ENCODE results near the gene C11orf52. TPM values are rescaled to one million over a fixed set of nuclear protein-coding genes. Genes with fewer than 3 reads are reported as not detected.
A peak's percentile ranks its signal among the peaks of the same experiment; 100 is the strongest.
"Not testable (repeated sequence)": the region's sequence is repeated elsewhere in the genome, so short reads cannot be mapped to it uniquely, and the experiment has no call there.

Gene C11orf52
- total RNA-seq, 2 experiments from 2014 or later, result not detected

- DNase-seq, result peak; percentile 96
- ATAC-seq, result peak; percentile 93
- Mint-ChIP-seq H3K4me3 (peak overlapping the region; percentile 75), H3K27ac (peak overlapping the region; percentile 93), H3K36me3 (ENCODE audit: low read depth) (no peaks in the 10 kb centered on the region), H3K9me3 (no peaks in the 10 kb centered on the region), H3K4me1 (ENCODE audit: low read depth) (peaks cover 21% of the 10 kb centered on the region), H3K27me3 (no peaks in the 10 kb centered on the region)
- no peak for TF ChIP-seq CTCF (IDR thresholded peaks at IDR 0.05)
- intact Hi-C loops (cut with micrococcal nuclease), result loop anchor here (2.0 kb wide), 1 partner anchor 48 kb away; the partner anchor contains the start of genes CFAP68 and FDXACB1
- CTCF ChIA-PET, result interaction anchor here (0.6 to 3.2 kb wide), 21 partner anchors 9 to 353 kb away, joined by 3 to 22 read pairs (median 3); partner anchors contain the start of genes ALG9, CFAP68 and SDHD
- POLR2A ChIA-PET, result interaction anchor here (1.0 to 3.8 kb wide), 9 partner anchors 9 to 160 kb away, joined by 3 to 16 read pairs (median 7); partner anchors contain the start of genes ALG9, DIXDC1, DLAT and PPP2R1B
Observed at GRCh38 chr11:111926505-111927391, 8.0 kb downstream of the C11orf52 start.

- Mint-ChIP-seq H3K27ac (no peak overlapping the region), H3K4me3 (no peak overlapping the region), H3K4me1 (ENCODE audit: low read depth) (peaks cover 33% of the 10 kb centered on the region), H3K9me3 (no peaks in the 10 kb centered on the region), H3K36me3 (ENCODE audit: low read depth) (no peaks in the 10 kb centered on the region), H3K27me3 (no peaks in the 10 kb centered on the region)
- ATAC-seq, result no peak
- intact Hi-C loops (cut with micrococcal nuclease), result loop anchor here (10.0 kb wide), 1 partner anchor 94 kb away; the partner anchor contains the start of gene DLAT
- no peak for DNase-seq
- ChIA-PET POLR2A (interaction anchor here (1.0 kb wide), 1 partner anchor 50 kb away, joined by 3 read pairs; no protein-coding TSS in a partner anchor), CTCF (interaction anchor here (1.1 to 19.6 kb wide), 4 partner anchors 13 to 269 kb away, joined by 3 to 223 read pairs (median 4); no protein-coding TSS in a partner anchor)
- TF ChIP-seq CTCF (IDR thresholded peaks at IDR 0.05), result no peak
Observed at GRCh38 chr11:111930472-111930871, 11.8 kb downstream of the C11orf52 start.

GRCh38 chr11:111932611-111932950, 13.9 kb downstream of the C11orf52 start:
- no peak for TF ChIP-seq CTCF (IDR thresholded peaks at IDR 0.05)
- no peak for DNase-seq
- Mint-ChIP-seq H3K27ac (peak overlapping the region; percentile 58), H3K4me3 (peak overlapping the region; percentile 1), H3K9me3 (no peaks in the 10 kb centered on the region), H3K27me3 (no peaks in the 10 kb centered on the region), H3K4me1 (ENCODE audit: low read depth) (peaks cover 35% of the 10 kb centered on the region), H3K36me3 (ENCODE audit: low read depth) (no peaks in the 10 kb centered on the region)
- intact Hi-C loops (cut with micrococcal nuclease), result loop anchor here (10.0 kb wide), 1 partner anchor 92 kb away; the partner anchor contains the start of gene DLAT
- peak; percentile 50 for ATAC-seq
- ChIA-PET POLR2A (interaction anchor here (1.1 kb wide), 1 partner anchor 12 kb away, joined by 3 read pairs; no protein-coding TSS in a partner anchor), CTCF (interaction anchor here (1.0 to 19.6 kb wide), 8 partner anchors 9 to 64 kb away, joined by 4 to 223 read pairs (median 7); partner anchors contain the start of gene ALG9)

- not testable (repeated sequence) for H3K36me3 Mint-ChIP-seq (ENCODE audit: low read depth); H3K27me3 Mint-ChIP-seq; H3K9me3 Mint-ChIP-seq; ATAC-seq; DNase-seq; H3K4me3 Mint-ChIP-seq; H3K27ac Mint-ChIP-seq
- POLR2A ChIA-PET, result interaction anchor here (1.1 kb wide), 1 partner anchor 11 kb away, joined by 3 read pairs; no protein-coding TSS in a partner anchor
- intact Hi-C loops (cut with micrococcal nuclease), result loop anchor here (10.0 kb wide), 1 partner anchor 92 kb away; the partner anchor contains the start of gene DLAT
- CTCF ChIA-PET, result interaction anchor here (1.3 to 19.6 kb wide), 4 partner anchors 48 to 90 kb away, joined by 3 to 223 read pairs (median 15); partner anchors contain the start of gene ALG9
- peaks cover 39% of the 10 kb centered on the region for H3K4me1 Mint-ChIP-seq (ENCODE audit: low read depth)
Observed at GRCh38 chr11:111933176-111933575, 14.5 kb downstream of the C11orf52 start.

- no peak overlapping the region for H3K4me3 Mint-ChIP-seq
- H3K4me1 Mint-ChIP-seq (ENCODE audit: low read depth), result peaks cover 46% of the 10 kb centered on the region
- H3K27me3 Mint-ChIP-seq, result no peaks in the 10 kb centered on the region
- DNase-seq (no peak), ATAC-seq (no peak)
- POLR2A ChIA-PET, result interaction anchor here (1.2 kb wide), 1 partner anchor 10 kb away, joined by 5 read pairs; no protein-coding TSS in a partner anchor
- intact Hi-C loops (cut with micrococcal nuclease), result loop anchor here (10.0 kb wide), 1 partner anchor 91 kb away; the partner anchor contains the start of gene DLAT
- CTCF ChIA-PET, result interaction anchor here (0.8 to 19.6 kb wide), 7 partner anchors 47 to 346 kb away, joined by 3 to 223 read pairs (median 4); no protein-coding TSS in a partner anchor
- TF ChIP-seq CTCF (IDR thresholded peaks at IDR 0.05), result no peak
- H3K9me3 Mint-ChIP-seq, result no peaks in the 10 kb centered on the region
- H3K36me3 Mint-ChIP-seq (ENCODE audit: low read depth), result no peaks in the 10 kb centered on the region
- no peak overlapping the region for H3K27ac Mint-ChIP-seq
Observed at GRCh38 chr11:111933872-111934271, 15.2 kb downstream of the C11orf52 start.

Measured in activated CD8-positive, alpha-beta T cell treated with anti-CD3 and anti-CD28 coated beads for 36 hours (primary cell).